Measurements from ENCODE around the gene SIX3. TPM values are rescaled to one million over a fixed set of nuclear protein-coding genes. Genes with fewer than 3 reads are reported as not detected.

Gene SIX3
- total RNA-seq, 6 experiments from 2014 or later, result not detected

DNA sequence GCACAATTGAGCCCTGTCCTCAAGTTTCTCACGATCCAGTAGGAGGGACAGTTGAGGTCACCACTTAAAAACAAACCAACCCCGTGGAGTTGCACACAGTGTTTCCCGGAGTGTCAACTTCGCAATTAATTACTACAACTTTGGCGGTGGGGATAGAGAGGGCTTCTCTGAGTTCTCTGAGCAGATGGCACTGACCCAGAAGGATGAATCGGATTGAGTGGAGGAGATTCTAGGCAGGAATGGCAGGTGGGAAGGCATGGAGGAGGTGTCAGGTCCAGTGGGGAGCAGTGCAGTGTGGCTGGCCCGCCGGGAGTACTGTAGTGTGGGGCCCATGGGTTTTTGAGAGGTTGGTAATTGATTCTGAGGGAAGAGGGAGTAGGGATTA is 12.0 kb downstream of the SIX3 start:
- Mint-ChIP-seq H3K27me3 (ENCODE audit: insufficient read depth) (peaks cover 57% of the 10 kb centered on the region), H3K27ac (no peak overlapping the region), H3K4me3 (no peak overlapping the region), H3K9me3 (no peaks in the 10 kb centered on the region), H3K4me1 (ENCODE audit: low read depth) (peaks cover 26% of the 10 kb centered on the region), H3K36me3 (ENCODE audit: low read depth) (no peaks in the 10 kb centered on the region)
- DNase-seq, result no peak
- TF ChIP-seq, protein P1, sequence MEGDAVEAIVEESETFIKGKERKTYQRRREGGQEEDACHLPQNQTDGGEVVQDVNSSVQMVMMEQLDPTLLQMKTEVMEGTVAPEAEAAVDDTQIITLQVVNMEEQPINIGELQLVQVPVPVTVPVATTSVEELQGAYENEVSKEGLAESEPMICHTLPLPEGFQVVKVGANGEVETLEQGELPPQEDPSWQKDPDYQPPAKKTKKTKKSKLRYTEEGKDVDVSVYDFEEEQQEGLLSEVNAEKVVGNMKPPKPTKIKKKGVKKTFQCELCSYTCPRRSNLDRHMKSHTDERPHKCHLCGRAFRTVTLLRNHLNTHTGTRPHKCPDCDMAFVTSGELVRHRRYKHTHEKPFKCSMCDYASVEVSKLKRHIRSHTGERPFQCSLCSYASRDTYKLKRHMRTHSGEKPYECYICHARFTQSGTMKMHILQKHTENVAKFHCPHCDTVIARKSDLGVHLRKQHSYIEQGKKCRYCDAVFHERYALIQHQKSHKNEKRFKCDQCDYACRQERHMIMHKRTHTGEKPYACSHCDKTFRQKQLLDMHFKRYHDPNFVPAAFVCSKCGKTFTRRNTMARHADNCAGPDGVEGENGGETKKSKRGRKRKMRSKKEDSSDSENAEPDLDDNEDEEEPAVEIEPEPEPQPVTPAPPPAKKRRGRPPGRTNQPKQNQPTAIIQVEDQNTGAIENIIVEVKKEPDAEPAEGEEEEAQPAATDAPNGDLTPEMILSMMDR (IDR thresholded peaks at IDR 0.05), result no peak

DNA sequence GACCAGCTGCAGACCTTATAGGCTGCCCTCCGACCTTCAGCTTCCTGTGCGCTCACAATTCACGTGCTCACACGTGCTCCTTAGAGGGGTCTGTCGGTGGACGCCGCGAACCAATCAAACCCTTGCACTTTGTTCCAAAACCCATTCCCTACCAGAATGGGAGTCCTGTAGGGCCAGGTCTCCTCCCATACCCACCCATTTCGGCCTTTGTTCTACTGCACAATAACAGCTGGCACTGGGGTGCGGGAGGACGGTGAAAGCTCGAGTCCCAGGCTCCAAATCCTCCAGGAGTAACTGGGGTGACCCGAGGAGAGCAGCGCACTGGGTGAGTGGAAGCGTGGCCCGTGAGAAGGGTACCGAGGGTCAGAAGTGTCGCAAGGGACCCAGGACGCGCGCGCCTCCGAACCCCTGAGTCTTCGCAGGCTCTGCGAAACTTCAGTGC is 13.0 kb downstream of the SIX3 start:
- no peak overlapping the region for H3K4me3 Mint-ChIP-seq

DNA sequence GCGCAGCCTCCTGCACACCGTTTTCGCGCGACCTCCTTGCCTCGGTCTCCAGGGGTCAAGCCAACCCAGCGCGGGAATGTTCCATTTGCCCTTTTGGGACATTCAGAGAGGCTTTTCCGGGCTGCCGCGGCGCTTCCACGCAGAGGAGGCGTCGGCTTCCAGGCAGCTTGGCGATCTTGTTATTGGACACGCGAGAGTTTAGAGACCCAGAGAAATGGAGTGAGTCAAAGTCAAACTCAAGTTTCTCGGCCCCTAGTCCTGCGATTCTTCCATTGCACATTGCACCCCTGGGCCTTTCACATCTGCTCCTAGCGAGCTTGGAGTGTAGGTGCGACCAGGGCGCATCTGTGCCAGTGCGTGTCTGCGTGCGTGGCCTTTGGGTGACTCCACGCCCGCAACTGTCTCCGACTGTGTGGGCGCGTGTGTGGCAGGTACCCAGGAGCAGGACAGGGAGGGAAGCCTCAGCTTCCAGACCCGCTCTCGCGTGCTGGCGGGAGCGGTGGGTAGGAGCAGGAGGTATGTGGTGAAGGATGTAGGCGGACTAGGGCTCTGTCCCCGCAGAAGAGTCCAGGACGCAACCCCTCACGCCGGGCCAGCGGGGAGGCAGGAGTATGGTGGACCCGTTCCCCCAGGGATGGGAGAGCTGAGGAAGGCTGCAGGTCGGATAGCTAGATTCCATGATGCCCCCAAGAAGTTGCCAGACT is 13.5 kb downstream of the SIX3 start:
- no peaks in the 10 kb centered on the region for H3K36me3 Mint-ChIP-seq (ENCODE audit: low read depth)
- H3K27ac Mint-ChIP-seq, result no peak overlapping the region
- peaks cover 45% of the 10 kb centered on the region for H3K27me3 Mint-ChIP-seq (ENCODE audit: insufficient read depth)
- H3K4me3 Mint-ChIP-seq, result peak overlapping the region; percentile 73
- no peak for DNase-seq
- TF ChIP-seq, protein P1 (IDR thresholded peaks at IDR 0.05), result no peak
- no peaks in the 10 kb centered on the region for H3K9me3 Mint-ChIP-seq
- H3K4me1 Mint-ChIP-seq (ENCODE audit: low read depth), result peaks cover 41% of the 10 kb centered on the region

More for the DNA sequence above, 13.0 kb downstream of the SIX3 start:
- no peaks in the 10 kb centered on the region for H3K36me3 Mint-ChIP-seq (ENCODE audit: low read depth)
- peaks cover 35% of the 10 kb centered on the region for H3K4me1 Mint-ChIP-seq (ENCODE audit: low read depth)
- H3K9me3 Mint-ChIP-seq, result no peaks in the 10 kb centered on the region
- TF ChIP-seq, protein P1 (IDR thresholded peaks at IDR 0.05), result no peak
- peaks cover 49% of the 10 kb centered on the region for H3K27me3 Mint-ChIP-seq (ENCODE audit: insufficient read depth)
- no peak overlapping the region for H3K27ac Mint-ChIP-seq
- no peak for DNase-seq

DNA sequence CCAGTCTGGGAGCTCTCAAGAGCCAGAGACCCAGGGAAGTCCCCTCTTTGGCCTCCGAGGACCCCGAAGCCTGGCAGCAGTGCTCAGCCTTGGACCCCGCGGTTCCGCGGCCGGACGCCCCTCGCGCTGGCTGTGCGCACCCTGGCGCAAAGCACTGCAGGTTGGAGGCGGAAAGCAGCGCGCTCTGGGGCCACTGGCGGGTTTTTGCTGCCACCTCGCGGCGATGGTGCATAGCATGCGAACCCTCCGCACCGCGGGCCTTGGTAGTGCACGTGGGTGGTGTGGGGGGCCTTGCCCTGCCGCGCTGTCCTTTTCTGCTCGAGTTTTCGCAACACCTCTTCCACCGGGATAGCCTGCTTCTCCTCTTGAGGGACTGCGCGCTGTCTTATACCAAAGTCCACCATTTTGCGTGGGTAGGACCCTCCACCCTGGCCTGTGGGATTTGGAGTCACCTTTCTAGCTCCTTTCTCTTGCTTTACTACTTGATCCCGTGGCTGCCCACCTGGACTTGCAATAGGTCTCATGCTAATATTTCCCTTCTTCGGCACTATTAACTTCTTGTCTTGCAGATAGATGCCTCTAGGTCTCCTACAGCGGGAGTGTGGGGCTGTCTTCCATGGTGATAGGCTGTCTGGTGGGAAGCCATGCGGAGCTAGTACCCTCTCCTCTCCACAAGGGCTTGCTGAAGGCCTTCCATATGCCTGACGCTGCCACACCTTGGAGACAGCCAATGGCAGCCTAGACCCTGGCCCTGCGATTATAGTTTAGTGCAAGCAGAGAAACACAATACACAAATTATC is 14.3 kb downstream of the SIX3 start:
- H3K4me3 Mint-ChIP-seq, result no peak overlapping the region; the same call in 1 of the 2 replicates
- peak; percentile 37 for DNase-seq
- H3K27ac Mint-ChIP-seq, result no peak overlapping the region
- H3K9me3 Mint-ChIP-seq, result no peaks in the 10 kb centered on the region
- TF ChIP-seq, protein P1 (IDR thresholded peaks at IDR 0.05), result peak; percentile 92
- peaks cover 39% of the 10 kb centered on the region for H3K27me3 Mint-ChIP-seq (ENCODE audit: insufficient read depth)
- H3K36me3 Mint-ChIP-seq (ENCODE audit: low read depth), result no peaks in the 10 kb centered on the region
- H3K4me1 Mint-ChIP-seq (ENCODE audit: low read depth), result peaks cover 45% of the 10 kb centered on the region

DNA sequence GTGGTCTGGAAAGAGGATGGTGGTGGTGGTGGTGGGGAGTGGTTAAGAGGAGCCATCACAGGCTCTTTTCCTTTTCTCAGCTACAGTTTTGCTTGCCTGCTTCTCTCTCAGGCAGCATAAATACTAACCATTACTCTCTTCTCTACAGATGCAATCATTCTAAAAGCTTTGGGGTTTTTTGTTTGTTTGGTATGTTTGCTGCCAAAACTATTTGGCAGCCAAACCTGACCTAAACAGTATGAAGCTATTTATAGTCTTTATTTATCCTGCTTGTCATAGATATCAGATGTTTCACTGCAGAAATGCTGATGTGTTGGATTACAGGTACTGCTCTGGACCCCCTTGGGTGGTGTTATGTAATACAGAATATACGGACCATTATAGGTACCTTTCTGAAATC is 15.3 kb downstream of the SIX3 start:
- no peaks in the 10 kb centered on the region for H3K9me3 Mint-ChIP-seq
- TF ChIP-seq, protein P1 (IDR thresholded peaks at IDR 0.05), result no peak
- H3K27ac Mint-ChIP-seq, result no peak overlapping the region
- H3K4me3 Mint-ChIP-seq, result no peak overlapping the region
- H3K4me1 Mint-ChIP-seq (ENCODE audit: low read depth), result peaks cover 45% of the 10 kb centered on the region
- no peak for DNase-seq
- H3K36me3 Mint-ChIP-seq (ENCODE audit: low read depth), result no peaks in the 10 kb centered on the region
- H3K27me3 Mint-ChIP-seq (ENCODE audit: insufficient read depth), result peaks cover 32% of the 10 kb centered on the region
